Breast epithelium (tissue), 3 donors: ENCODE data around the gene RAB44.

Experiments
- POLR2A ChIP-seq: fragments of 450-650 bp; IDR thresholded peaks from one replicate; pipeline ENCODE4 v1.6.1; 2016; ENCODE audit warnings: antibody characterized with exemption, mild to moderate bottlenecking, moderate library complexity
- POLR2AphosphoS5 ChIP-seq, 3 donors: sonication (generic); formaldehyde crosslinking; IDR thresholded peaks; one replicate each; pipeline ENCODE4 v1.6.1; 2017; ENCODE audit warnings: antibody characterized with exemption in 3 of 3
- TF ChIP-seq, protein P1 (sequence below), 3 donors: fragments of 450-650 bp; IDR thresholded peaks; one replicate each; pipeline ENCODE4 v1.5.1; 2016 to 2017; ENCODE audit warnings: antibody characterized with exemption in 3 of 3, mild to moderate bottlenecking in 3 of 3, moderate library complexity in 3 of 3

DNA sequence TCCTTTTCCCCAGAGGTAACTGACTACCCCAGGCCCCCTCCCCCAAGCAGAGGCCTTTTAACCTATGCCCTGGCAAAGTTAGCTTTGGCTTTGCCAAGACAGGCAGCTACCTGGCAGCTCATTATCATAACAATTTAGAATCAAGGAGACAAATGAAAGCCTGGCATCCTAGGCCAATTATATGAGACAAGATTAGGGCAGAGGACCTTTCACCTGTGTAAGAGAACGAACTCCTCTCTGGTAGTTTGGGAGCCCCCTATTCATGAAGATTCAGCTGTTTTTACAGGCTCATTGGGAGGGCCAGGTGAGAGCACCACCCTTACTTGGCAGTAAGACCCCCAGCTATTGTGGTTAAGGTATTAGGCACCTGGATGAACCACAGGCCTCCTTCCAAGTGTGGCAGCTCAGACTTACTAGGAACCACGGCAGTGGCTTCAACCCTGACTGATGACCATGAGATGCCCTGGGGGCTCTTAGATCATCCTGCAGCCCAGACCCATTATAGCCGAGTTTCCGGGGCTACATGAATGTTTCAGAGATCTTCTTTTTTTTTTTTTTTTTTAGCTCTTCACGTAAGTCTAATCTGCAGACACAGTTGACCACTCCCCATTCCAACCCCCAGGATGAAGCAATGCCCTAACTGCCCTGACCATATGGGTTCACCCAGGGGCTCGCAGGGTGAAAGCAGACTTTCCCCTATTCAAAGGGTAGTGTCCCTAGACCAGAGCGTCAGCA lies 56.2 kb downstream of the RAB44 start:
- TF ChIP-seq, protein P1, sequence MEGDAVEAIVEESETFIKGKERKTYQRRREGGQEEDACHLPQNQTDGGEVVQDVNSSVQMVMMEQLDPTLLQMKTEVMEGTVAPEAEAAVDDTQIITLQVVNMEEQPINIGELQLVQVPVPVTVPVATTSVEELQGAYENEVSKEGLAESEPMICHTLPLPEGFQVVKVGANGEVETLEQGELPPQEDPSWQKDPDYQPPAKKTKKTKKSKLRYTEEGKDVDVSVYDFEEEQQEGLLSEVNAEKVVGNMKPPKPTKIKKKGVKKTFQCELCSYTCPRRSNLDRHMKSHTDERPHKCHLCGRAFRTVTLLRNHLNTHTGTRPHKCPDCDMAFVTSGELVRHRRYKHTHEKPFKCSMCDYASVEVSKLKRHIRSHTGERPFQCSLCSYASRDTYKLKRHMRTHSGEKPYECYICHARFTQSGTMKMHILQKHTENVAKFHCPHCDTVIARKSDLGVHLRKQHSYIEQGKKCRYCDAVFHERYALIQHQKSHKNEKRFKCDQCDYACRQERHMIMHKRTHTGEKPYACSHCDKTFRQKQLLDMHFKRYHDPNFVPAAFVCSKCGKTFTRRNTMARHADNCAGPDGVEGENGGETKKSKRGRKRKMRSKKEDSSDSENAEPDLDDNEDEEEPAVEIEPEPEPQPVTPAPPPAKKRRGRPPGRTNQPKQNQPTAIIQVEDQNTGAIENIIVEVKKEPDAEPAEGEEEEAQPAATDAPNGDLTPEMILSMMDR (IDR thresholded peaks at IDR 0.05): no peak
- TF ChIP-seq POLR2AphosphoS5 (IDR thresholded peaks at IDR 0.05) (no peak), POLR2A (no peak)
